ENCODE results near the gene RPS6KA5.

GRCh38 chr14:91046488-91047072 lies 13.9 kb downstream of the RPS6KA5 start:
- no peak for TF ChIP-seq TAF1 (IDR thresholded peaks at IDR 0.05; ENCODE audit: low read depth, low read length)
- TF ChIP-seq POLR2A (IDR thresholded peaks at IDR 0.05; ENCODE audit: low read depth, low read length) = no peak
- no peak for TF ChIP-seq POLR2AphosphoS5 (IDR thresholded peaks at IDR 0.05; ENCODE audit: low read depth, low read length)
- no peak for TF ChIP-seq PAX5 (IDR thresholded peaks at IDR 0.05; ENCODE audit: insufficient read depth, low read length, severe bottlenecking)
- TF ChIP-seq SPI1 (IDR thresholded peaks at IDR 0.05; ENCODE audit: low read depth, low read length) = no peak
